NCI-H2171 (cell line): ENCODE measurements around the gene RAPGEF1.
A peak's percentile ranks its signal among the peaks of the same experiment; 100 is the strongest.

ENCODE experiments used
- DNase-seq: peaks from one replicate; lab custom pipeline; 2025; lab: John Stamatoyannopoulos, UW

RAPGEF1 gene

GRCh38 chr9:131747352-131747751, 7.5 kb upstream of the RAPGEF1 start:
- DNase-seq: no peak

- DNase-seq: no peak
These were observed 5.7 kb upstream of the RAPGEF1 start for GRCh38 chr9:131745610-131746009.

GRCh38 chr9:131744720-131745201, 4.9 kb upstream of the RAPGEF1 start:
- DNase-seq: no peak

GRCh38 chr9:131744171-131744719, 4.4 kb upstream of the RAPGEF1 start:
- no peak for DNase-seq

- DNase-seq: no peak
These were observed 3.6 kb upstream of the RAPGEF1 start for GRCh38 chr9:131743501-131743900.

- DNase-seq: no peak
These were observed 3.2 kb upstream of the RAPGEF1 start for GRCh38 chr9:131743096-131743495.

- DNase-seq: no peak
These were observed 1.0 kb upstream of the RAPGEF1 start for GRCh38 chr9:131740898-131741297.

- DNase-seq: no peak
These were observed 530 bp downstream of the RAPGEF1 start for GRCh38 chr9:131739133-131739958.

GRCh38 chr9:131738293-131739132, 1.4 kb downstream of the RAPGEF1 start:
- DNase-seq: no peak

- DNase-seq: no peak
These were observed 2.5 kb downstream of the RAPGEF1 start for GRCh38 chr9:131737426-131737825.

GRCh38 chr9:131736431-131736830, 3.4 kb downstream of the RAPGEF1 start:
- no peak for DNase-seq

GRCh38 chr9:131735238-131736128, 4.4 kb downstream of the RAPGEF1 start:
- DNase-seq: no peak

- no peak for DNase-seq
These were observed 5.1 kb downstream of the RAPGEF1 start for GRCh38 chr9:131734781-131735180.

GRCh38 chr9:131734165-131734610, 5.7 kb downstream of the RAPGEF1 start:
- DNase-seq: peak; percentile 76

GRCh38 chr9:131733541-131734061, 6.3 kb downstream of the RAPGEF1 start:
- no peak for DNase-seq

GRCh38 chr9:131732636-131733289, 7.1 kb downstream of the RAPGEF1 start:
- no peak for DNase-seq

- no peak for DNase-seq
These were observed 7.8 kb downstream of the RAPGEF1 start for GRCh38 chr9:131732061-131732526.

GRCh38 chr9:131731644-131732043, 8.2 kb downstream of the RAPGEF1 start:
- no peak for DNase-seq

- no peak for DNase-seq
These were observed 8.6 kb downstream of the RAPGEF1 start for GRCh38 chr9:131731237-131731636.

- DNase-seq: peak; percentile 69
These were observed 10.9 kb downstream of the RAPGEF1 start for GRCh38 chr9:131728961-131729360.

- no peak for DNase-seq
These were observed 11.3 kb downstream of the RAPGEF1 start for GRCh38 chr9:131728546-131728910.
